Smooth muscle cell (in vitro differentiated cells): ENCODE measurements around the gene OR1E1. TPM values are rescaled to one million over a fixed set of nuclear protein-coding genes. Genes with fewer than 3 reads are reported as not detected.
"Not testable (repeated sequence)": the region's sequence is repeated elsewhere in the genome, so short reads cannot be mapped to it uniquely, and the experiment has no call there.

Source experiments
- DNase-seq: peaks from one replicate; lab custom pipeline; 2025; ENCODE audit not compliant: unreplicated experiment; lab: John Stamatoyannopoulos, UW
- H2AFZ ChIP-seq: fragments of 200-600 bp; sonication (generic); 2 replicates; pipeline ENCODE4 v1.6.0; 2016; ENCODE audit warnings: antibody characterized with exemption, low read depth, mild to moderate bottlenecking
- H3F3A ChIP-seq: fragments of 200-600 bp; sonication (generic); 2 replicates; pipeline ENCODE4 v1.6.0; 2017; ENCODE audit warnings: antibody characterized with exemption, low read depth
- H3K27ac ChIP-seq: fragments of 200-600 bp; sonication (generic); 2 replicates; pipeline ENCODE4 v1.5.1; 2016; ENCODE audit warnings: low read depth, mild to moderate bottlenecking
- H3K27me3 ChIP-seq: fragments of 200-600 bp; sonication (generic); 2 replicates; pipeline ENCODE4 v1.6.1; 2016; ENCODE audit warnings: low read depth, mild to moderate bottlenecking
- H3K36me3 ChIP-seq: fragments of 200-600 bp; sonication (generic); 2 replicates; pipeline ENCODE4 v1.5.1; 2016; ENCODE audit warnings: low read depth
- H3K4me1 ChIP-seq: fragments of 200-600 bp; sonication (generic); 2 replicates; pipeline ENCODE4 v1.5.1; 2016; ENCODE audit warnings: low read depth
- H3K4me2 ChIP-seq: fragments of 200-600 bp; sonication (generic); 2 replicates; pipeline ENCODE4 v1.6.0; 2016; ENCODE audit warnings: mild to moderate bottlenecking
- H3K4me3 ChIP-seq: fragments of 200-600 bp; sonication (generic); 2 replicates; pipeline ENCODE4 v1.5.1; 2016; ENCODE audit warnings: mild to moderate bottlenecking
- H3K79me2 ChIP-seq: fragments of 200-600 bp; sonication (generic); 2 replicates; pipeline ENCODE4 v1.6.0; 2016; ENCODE audit warnings: low read depth, mild to moderate bottlenecking
- H3K9ac ChIP-seq: fragments of 200-600 bp; sonication (generic); 2 replicates; pipeline ENCODE4 v1.6.0; 2016; ENCODE audit warnings: low read depth
- H3K9me3 ChIP-seq: fragments of 200-600 bp; sonication (generic); replicated peaks from 2 replicates; pipeline ENCODE4 v1.5.1; 2016; ENCODE audit warnings: low read depth
- H4K20me1 ChIP-seq: fragments of 200-600 bp; sonication (generic); 2 replicates; pipeline ENCODE4 v1.6.0; 2016; ENCODE audit warnings: low read depth
- WGBS: methylation state at CpG from one replicate; pipeline ENCODE4 v1.1.7; 2016; ENCODE audit warnings: low lambda C conversion rate; 5-methylcytosine and 5-hydroxymethylcytosine counted together
- polyA plus RNA-seq: library from polyadenylated mRNA; unstranded; fragments of >200 nt; fragmentation: Nextera tagmentation; extraction: Ambion mirVana; gene quantifications from 2 replicates; pipeline ENCODE4 v1.2.1, GENCODE V29; 2016
- total RNA-seq: library from RNA; depleted of rRNA; stranded (reverse); fragments of >200 nt; gene quantifications from 2 replicates; pipeline ENCODE4 v1.2.3, GENCODE V29; 2014
- TF ChIP-seq, protein P1 (sequence below): fragments of 200-600 bp; sonication (generic); IDR thresholded peaks from 2 replicates; pipeline ENCODE4 v1.5.1; 2017; ENCODE audit warnings: borderline replicate concordance, mild to moderate bottlenecking, antibody characterized with exemption; ENCODE audit not compliant: insufficient read depth, poor library complexity, severe bottlenecking

Gene OR1E1
- total and polyA plus RNA-seq, 2 experiments from 2014 or later: not detected

DNA sequence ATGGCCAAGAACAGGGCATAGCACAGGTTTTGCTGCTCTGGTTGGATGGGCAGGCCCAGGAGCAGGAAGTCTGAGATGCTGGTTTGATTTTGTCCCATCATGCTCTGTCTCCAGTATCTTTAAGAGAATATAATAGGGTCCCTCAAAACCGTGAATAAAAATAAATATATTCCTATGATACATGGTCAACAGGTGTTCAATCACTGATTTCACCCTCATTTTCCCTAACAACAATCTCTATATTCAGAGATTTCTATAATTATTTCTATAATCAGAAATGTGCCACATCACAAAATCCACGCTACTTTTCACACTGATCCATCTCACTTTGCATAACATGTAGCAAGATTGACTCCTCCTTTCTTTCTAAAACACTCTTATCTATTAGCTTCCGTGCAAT, 35.5 kb upstream of the OR1E1 start, which contains the start of gene OR1E2:
TSS of gene OR1E2 (minus strand) at position 101 of the 400 bp plus-strand sequence. CDS start at position 101, 0 bp downstream.
- Histone ChIP-seq H3K36me3 (no peaks in the 10 kb centered on the region), H3F3A (no peaks in the 10 kb centered on the region), H3K27ac (no peak within 1 kb of the TSS), H4K20me1 (no peaks in the 10 kb centered on the region), H3K4me3 (no peak within 1 kb of the TSS), H3K9me3 (peaks cover 6% of the 10 kb centered on the region), H3K4me1 (no peaks in the 10 kb centered on the region), H3K79me2 (no peaks in the 10 kb centered on the region), H2AFZ (no peak within 1 kb of the TSS), H3K4me2 (no peak within 1 kb of the TSS), H3K27me3 (no peaks in the 10 kb centered on the region), H3K9ac (no peak within 1 kb of the TSS)
- TF ChIP-seq, protein P1, sequence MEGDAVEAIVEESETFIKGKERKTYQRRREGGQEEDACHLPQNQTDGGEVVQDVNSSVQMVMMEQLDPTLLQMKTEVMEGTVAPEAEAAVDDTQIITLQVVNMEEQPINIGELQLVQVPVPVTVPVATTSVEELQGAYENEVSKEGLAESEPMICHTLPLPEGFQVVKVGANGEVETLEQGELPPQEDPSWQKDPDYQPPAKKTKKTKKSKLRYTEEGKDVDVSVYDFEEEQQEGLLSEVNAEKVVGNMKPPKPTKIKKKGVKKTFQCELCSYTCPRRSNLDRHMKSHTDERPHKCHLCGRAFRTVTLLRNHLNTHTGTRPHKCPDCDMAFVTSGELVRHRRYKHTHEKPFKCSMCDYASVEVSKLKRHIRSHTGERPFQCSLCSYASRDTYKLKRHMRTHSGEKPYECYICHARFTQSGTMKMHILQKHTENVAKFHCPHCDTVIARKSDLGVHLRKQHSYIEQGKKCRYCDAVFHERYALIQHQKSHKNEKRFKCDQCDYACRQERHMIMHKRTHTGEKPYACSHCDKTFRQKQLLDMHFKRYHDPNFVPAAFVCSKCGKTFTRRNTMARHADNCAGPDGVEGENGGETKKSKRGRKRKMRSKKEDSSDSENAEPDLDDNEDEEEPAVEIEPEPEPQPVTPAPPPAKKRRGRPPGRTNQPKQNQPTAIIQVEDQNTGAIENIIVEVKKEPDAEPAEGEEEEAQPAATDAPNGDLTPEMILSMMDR: no peak
- no peak for DNase-seq
- WGBS: 69% methylated on average over 3 of the region's 3 CpGs

DNA sequence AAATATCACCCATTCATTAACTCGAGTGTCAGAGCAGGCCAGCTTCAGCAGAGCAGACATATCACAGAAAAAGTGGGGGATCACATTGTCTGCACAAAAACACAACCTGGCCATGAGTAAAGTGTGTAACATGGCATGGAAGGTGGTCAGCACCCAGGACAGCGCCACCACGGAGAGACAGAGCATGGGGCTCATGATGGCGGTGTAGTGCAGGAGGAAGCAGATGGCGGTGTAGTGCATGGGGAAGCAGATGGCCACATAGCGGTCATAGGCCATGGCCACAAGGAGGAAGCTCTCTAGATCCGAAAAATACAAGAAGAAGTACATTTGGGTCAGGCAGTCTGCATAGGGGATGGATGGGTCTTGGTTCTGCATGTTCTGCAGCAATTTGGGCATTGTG, 35.0 kb upstream of the OR1E1 start:
- H3K4me3 ChIP-seq, H3K4me2 ChIP-seq, H3K4me1 ChIP-seq, H3K36me3 ChIP-seq, H3K27me3 ChIP-seq, H3K9ac ChIP-seq, H3K79me2 ChIP-seq, H3K27ac ChIP-seq, H3K9me3 ChIP-seq, H3F3A ChIP-seq, H2AFZ ChIP-seq, DNase-seq, H4K20me1 ChIP-seq: not testable (repeated sequence)
- WGBS: 39% methylated on average over 7 of the region's 7 CpGs

DNA sequence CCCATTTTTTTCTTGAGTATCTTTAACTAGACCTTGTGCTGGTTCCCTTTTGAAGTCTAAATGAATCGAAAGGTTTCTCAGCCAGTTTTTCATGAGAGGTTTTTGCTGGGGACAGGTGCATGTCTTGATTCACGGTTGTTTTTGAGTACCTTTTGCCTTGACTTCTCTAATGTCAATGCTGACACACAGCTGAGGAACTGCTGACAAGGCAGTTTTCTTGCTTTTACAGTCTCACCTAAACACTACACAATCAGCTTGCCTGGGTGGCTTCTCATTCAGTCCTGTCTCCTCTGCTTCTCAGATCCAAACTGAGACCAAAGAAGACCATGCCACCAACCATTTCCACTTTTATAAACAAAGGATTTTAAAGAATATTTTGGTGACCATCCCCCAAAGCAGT, 20.0 kb upstream of the OR1E1 start:
- DNase-seq: no peak
- Histone ChIP-seq H4K20me1 (no peaks in the 10 kb centered on the region), H3K4me1 (no peaks in the 10 kb centered on the region), H3F3A (no peaks in the 10 kb centered on the region), H3K9me3 (no peaks in the 10 kb centered on the region), H3K4me2 (no peak overlapping the region), H3K27me3 (no peaks in the 10 kb centered on the region), H3K79me2 (no peaks in the 10 kb centered on the region), H3K27ac (no peak overlapping the region), H2AFZ (no peak overlapping the region), H3K36me3 (no peaks in the 10 kb centered on the region), H3K4me3 (no peak overlapping the region), H3K9ac (no peak overlapping the region)
- TF ChIP-seq, protein P1: no peak
- WGBS: 24% methylated on average over 2 of the region's 2 CpGs

DNA sequence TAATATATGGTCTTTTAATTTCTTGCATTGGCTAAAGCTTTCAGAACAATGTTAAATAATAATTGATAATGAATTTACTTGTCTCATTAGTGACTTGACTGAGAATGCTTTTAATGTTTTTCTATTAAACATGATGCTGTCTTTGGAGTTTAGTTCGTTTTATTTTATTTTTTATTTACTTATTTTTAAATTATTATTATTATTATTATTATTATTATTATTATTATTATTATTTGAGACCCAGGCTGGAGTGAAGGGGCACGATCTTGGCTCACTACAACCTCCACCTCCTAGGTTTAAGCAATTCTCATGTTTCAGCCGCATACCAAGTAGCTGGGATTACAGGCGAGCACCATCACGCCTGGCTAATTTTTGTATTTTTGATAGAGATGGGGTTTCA, 17.4 kb upstream of the OR1E1 start:
- H3K27me3 ChIP-seq: no peaks in the 10 kb centered on the region
- H3K79me2 ChIP-seq: no peaks in the 10 kb centered on the region
- no peak overlapping the region for H2AFZ ChIP-seq
- H3F3A ChIP-seq: no peaks in the 10 kb centered on the region
- no peak overlapping the region for H3K9ac ChIP-seq
- no peak overlapping the region for H3K27ac ChIP-seq
- no peaks in the 10 kb centered on the region for H4K20me1 ChIP-seq
- TF ChIP-seq, protein P1: no peak
- H3K4me1 ChIP-seq: no peaks in the 10 kb centered on the region
- H3K4me3 ChIP-seq: no peak overlapping the region
- H3K9me3 ChIP-seq: no peaks in the 10 kb centered on the region
- no peak for DNase-seq
- H3K36me3 ChIP-seq: no peaks in the 10 kb centered on the region
- WGBS: 71% methylated on average over 5 of the region's 5 CpGs
- H3K4me2 ChIP-seq: no peak overlapping the region

DNA sequence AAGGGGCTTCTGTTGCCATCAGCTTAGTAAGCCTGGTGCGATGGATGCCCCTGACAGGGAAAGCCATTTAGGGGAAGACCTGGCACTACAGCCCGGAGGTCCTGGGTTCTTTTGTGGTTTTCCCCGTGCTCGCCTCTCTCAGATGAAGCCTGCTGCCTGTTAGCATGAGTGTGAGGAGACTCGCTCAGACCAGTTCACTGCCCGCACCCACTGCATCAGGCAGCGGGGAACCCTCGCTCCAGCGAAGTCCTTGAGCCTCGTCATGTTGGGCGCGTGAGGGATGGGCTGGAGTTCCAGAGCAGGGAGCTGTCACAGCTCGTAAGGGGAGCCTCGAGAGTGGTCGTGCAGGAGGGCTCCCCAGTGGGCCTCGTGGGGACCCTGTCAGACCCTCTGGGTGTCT, 14.0 kb upstream of the OR1E1 start:
- H3K9me3 ChIP-seq, H3K4me1 ChIP-seq, H3K36me3 ChIP-seq, H3K4me2 ChIP-seq, H2AFZ ChIP-seq, H3K4me3 ChIP-seq, H3K27ac ChIP-seq, H3K9ac ChIP-seq, DNase-seq, H3K27me3 ChIP-seq, H3K79me2 ChIP-seq, H3F3A ChIP-seq, H4K20me1 ChIP-seq: not testable (repeated sequence)
- 46% methylated on average over 5 of the region's 16 CpGs for WGBS
